ENCODE data around the gene CACNA1B.
"Not testable (repeated sequence)": the region's sequence is repeated elsewhere in the genome, so short reads cannot be mapped to it uniquely, and the experiment has no call there.

The CACNA1B gene

DNA sequence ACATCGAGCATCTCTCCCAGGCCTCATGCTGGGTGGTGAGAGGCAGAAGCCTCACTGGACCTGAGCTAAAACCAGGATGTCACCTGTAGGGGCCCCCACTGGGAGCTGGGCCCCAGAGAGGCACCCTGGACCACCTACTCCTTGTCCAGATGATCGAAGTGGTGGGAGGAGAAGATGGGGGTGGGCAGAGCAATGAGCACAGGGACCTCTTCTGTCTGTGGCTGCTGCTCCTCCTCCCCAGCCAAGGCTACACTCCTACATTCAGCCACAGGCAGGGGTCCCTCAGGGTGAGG lies 227.5 kb downstream of the CACNA1B start:
- ChIA-PET CTCF (no interaction called here), POLR2A (no interaction called here)
- no peak for DNase-seq (ENCODE audit: extremely low spot score)
- TF ChIP-seq ELF4 (IDR thresholded peaks at IDR 0.05) (no peak), SP1 (IDR thresholded peaks at IDR 0.05) (no peak), BHLHE40 (IDR thresholded peaks at IDR 0.05; ENCODE audit: borderline replicate concordance) (no peak), HDGF (IDR thresholded peaks at IDR 0.05; ENCODE audit: borderline replicate concordance) (no peak), SUZ12 (IDR thresholded peaks at IDR 0.05) (no peak), LEF1 (IDR thresholded peaks at IDR 0.05; ENCODE audit: borderline replicate concordance) (no peak), ARNT (IDR thresholded peaks at IDR 0.05) (no peak), L3MBTL2 (conservative IDR thresholded peaks at IDR 0.05) (no peak), FOXM1 (IDR thresholded peaks at IDR 0.05; ENCODE audit: borderline replicate concordance) (no peak), ZNF384 (IDR thresholded peaks at IDR 0.05) (no peak)
- TF ChIP-seq, protein P1, sequence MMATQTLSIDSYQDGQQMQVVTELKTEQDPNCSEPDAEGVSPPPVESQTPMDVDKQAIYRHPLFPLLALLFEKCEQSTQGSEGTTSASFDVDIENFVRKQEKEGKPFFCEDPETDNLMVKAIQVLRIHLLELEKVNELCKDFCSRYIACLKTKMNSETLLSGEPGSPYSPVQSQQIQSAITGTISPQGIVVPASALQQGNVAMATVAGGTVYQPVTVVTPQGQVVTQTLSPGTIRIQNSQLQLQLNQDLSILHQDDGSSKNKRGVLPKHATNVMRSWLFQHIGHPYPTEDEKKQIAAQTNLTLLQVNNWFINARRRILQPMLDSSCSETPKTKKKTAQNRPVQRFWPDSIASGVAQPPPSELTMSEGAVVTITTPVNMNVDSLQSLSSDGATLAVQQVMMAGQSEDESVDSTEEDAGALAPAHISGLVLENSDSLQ (IDR thresholded peaks at IDR 0.05): no peak

DNA sequence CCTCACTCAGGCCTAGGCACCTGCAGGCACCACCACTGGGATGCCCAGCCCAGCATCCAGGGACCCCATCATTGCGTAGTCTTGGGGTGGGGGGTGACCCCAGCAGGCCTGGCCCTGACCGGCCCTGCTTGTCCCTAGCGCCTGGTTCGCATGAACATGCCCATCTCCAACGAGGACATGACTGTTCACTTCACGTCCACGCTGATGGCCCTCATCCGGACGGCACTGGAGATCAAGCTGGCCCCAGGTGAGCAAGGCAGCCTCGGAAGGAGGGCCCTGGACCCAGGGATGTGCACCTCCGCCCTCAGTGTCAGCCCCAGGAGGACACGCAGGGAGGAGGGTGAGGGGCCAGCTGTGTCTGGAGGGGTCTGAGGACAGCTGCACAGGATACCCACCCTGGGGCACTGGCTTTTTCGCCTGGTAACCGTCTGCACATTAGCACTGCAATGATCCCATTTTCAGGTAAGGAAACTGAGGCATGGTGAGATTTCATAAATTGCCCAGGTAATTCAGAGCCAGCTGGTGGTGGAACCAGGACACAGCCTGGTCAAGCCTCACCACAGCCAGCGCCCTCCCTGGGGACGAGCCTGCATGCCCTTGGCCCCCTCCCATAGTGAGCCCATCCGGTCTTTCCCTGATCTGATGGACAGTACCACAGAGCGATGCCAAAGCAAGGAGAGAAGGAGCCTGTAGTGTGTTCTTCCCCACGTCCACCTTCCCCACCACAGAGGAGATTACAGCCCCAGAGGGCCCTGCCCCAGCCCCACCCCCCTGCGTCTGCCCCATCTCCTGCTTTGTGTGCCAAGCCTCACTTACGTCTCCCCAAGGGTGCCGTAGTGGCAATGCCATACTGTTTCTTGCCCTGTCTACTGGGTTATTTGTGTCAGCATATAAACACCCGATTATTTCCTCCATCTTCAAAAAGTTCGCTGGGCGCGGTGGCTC lies 228.3 kb downstream of the CACNA1B start:
- DNase-seq (ENCODE audit: extremely low spot score): no peak
- no peak for TF ChIP-seq L3MBTL2 (conservative IDR thresholded peaks at IDR 0.05)
- TF ChIP-seq ZNF384 (IDR thresholded peaks at IDR 0.05): no peak
- no peak for TF ChIP-seq ARNT (IDR thresholded peaks at IDR 0.05)
- no peak for TF ChIP-seq NFRKB (IDR thresholded peaks at IDR 0.05)
- TF ChIP-seq ELF4 (IDR thresholded peaks at IDR 0.05): no peak
- TF ChIP-seq, protein P1 (IDR thresholded peaks at IDR 0.05): no peak
- TF ChIP-seq FOXA1 (IDR thresholded peaks at IDR 0.05): no peak
- CTCF ChIA-PET: no interaction called here
- POLR2A ChIA-PET: no interaction called here

DNA sequence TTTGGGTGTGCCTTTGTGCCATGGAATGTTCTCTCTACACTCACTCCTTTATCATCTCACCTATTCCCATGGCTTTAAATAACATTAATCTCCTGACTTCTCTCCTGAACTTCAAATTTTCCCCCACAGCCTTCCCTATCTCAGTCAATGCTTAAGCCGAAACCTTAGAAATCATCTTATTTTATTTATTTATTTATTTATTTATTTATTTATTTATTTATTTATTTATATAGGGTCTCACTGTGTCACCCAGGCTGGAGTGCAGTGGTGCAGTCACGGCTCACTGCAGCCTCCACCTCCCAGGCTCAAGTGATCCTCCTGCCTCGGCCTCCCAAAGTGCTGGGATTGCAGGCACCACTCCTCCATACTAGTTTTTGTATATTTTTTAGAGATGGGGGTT lies 229.5 kb downstream of the CACNA1B start:
- CTCF ChIA-PET; DNase-seq (ENCODE audit: extremely low spot score); POLR2A ChIA-PET: not testable (repeated sequence)

DNA sequence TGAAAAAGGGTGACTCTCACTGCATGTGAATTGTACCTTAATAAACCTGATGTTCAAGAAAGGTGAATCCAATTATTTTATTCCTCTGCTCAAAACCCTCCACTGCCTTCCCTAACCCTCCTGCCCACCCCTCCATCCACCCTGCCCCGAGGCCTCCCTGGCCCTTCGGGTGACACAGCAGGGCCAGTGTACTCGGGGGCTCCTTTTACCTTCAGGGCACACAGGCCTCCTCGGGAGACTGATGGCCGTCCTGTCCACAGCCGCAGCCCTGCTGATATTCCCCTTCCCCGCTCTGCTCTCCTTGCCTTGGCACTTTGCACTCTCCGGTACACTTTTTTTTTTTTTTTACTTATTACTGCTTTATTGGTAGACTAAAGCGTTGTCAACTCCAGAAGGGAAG lies 234.0 kb downstream of the CACNA1B start:
- POLR2A ChIA-PET: no interaction called here
- DNase-seq (ENCODE audit: extremely low spot score): no peak
- CTCF ChIA-PET: no interaction called here
- no peak for TF ChIP-seq FOXA1 (IDR thresholded peaks at IDR 0.05)
- no peak for TF ChIP-seq L3MBTL2 (conservative IDR thresholded peaks at IDR 0.05)
- TF ChIP-seq, protein P1 (IDR thresholded peaks at IDR 0.05): no peak
- TF ChIP-seq BHLHE40 (IDR thresholded peaks at IDR 0.05; ENCODE audit: borderline replicate concordance): no peak
- TF ChIP-seq TARDBP (IDR thresholded peaks at IDR 0.05): no peak
- TF ChIP-seq CTBP1 (IDR thresholded peaks at IDR 0.05; ENCODE audit: borderline replicate concordance): no peak

DNA sequence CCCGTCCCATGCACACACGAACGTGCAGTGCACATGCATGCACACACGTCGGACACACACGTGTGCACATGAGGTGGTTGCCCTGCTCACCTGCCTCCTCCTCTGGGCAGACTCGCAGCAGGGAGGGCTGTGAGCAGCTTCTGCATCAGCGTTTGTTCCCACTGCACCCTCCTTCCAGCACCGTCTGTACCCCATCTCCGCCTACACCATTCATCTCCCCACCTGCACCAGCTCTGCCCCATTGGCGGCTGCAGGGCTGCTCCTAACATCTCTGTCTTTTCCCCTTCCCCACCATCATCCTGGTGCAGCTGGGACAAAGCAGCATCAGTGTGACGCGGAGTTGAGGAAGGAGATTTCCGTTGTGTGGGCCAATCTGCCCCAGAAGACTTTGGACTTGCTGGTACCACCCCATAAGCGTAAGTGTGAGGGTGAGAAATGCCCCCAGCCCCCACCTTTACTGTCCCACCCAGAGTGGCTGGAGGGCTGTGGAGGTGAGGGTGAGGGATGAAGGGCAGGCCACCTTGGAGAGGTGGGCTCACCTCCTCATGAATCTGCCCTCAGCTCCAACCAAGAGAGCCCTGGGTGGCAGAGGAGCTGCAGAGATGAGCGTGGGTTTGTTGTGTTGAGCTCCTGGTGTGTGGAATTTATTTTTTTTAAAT lies 234.6 kb downstream of the CACNA1B start:
- TF ChIP-seq FOXA1 (IDR thresholded peaks at IDR 0.05) (no peak), HDGF (IDR thresholded peaks at IDR 0.05; ENCODE audit: borderline replicate concordance) (no peak), ELF4 (IDR thresholded peaks at IDR 0.05) (no peak)
- TF ChIP-seq, protein P1 (IDR thresholded peaks at IDR 0.05): no peak
- DNase-seq (ENCODE audit: extremely low spot score): no peak
- ChIA-PET CTCF (no interaction called here), POLR2A (no interaction called here)

DNA sequence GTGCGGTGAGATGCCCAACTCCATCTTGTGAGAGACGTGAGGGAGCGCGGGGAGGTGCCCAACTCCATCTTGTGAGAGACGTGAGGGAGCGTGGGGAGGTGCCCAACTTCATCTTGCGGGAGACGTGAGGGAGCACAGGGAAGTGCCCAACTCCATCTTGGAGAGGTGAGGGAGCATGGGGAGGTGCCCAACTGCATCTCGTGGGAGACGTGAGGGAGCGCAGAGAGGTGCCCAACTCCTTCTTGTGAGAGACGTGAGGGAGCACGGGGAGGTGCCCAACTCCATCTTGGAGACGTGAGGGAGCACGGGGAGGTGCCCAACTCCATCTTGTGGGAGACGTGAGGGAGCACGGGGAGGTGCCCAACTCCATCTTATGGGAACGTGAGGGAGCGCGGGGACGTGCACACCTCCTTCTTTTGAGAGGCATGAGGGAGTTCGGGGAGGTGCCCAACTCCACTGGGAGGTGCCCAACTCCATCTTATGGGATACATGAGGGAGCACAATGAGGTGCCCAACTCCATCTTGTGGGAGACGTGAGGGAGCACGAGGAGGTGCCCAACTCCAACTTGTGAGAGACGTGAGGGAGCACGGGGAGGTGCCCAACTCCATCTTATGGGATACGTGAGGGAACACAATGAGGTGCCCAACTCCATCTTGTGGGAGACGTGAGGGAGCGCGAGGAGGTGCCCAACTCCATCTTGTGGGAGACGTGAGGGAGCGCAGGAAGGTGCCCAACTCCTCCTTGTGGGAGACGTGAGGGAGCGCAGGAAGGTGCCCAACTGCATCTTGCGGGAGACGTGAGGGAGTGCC lies 235.4 kb downstream of the CACNA1B start:
- ChIA-PET CTCF (no interaction called here), POLR2A (no interaction called here)
- DNase-seq (ENCODE audit: extremely low spot score): no peak
- TF ChIP-seq LEF1 (IDR thresholded peaks at IDR 0.05; ENCODE audit: borderline replicate concordance) (no peak), TARDBP (IDR thresholded peaks at IDR 0.05) (no peak), FOXK2 (IDR thresholded peaks at IDR 0.05) (no peak), CTBP1 (IDR thresholded peaks at IDR 0.05; ENCODE audit: borderline replicate concordance) (no peak), SUZ12 (IDR thresholded peaks at IDR 0.05) (no peak), ELF4 (IDR thresholded peaks at IDR 0.05) (no peak), SP1 (IDR thresholded peaks at IDR 0.05) (no peak), L3MBTL2 (conservative IDR thresholded peaks at IDR 0.05) (no peak), HDGF (IDR thresholded peaks at IDR 0.05; ENCODE audit: borderline replicate concordance) (no peak), FOXA1 (IDR thresholded peaks at IDR 0.05) (no peak), ARNT (IDR thresholded peaks at IDR 0.05) (no peak), NFRKB (IDR thresholded peaks at IDR 0.05) (no peak), FOXM1 (IDR thresholded peaks at IDR 0.05; ENCODE audit: borderline replicate concordance) (no peak), BHLHE40 (IDR thresholded peaks at IDR 0.05; ENCODE audit: borderline replicate concordance) (no peak)
- TF ChIP-seq, protein P1 (IDR thresholded peaks at IDR 0.05): no peak

DNA sequence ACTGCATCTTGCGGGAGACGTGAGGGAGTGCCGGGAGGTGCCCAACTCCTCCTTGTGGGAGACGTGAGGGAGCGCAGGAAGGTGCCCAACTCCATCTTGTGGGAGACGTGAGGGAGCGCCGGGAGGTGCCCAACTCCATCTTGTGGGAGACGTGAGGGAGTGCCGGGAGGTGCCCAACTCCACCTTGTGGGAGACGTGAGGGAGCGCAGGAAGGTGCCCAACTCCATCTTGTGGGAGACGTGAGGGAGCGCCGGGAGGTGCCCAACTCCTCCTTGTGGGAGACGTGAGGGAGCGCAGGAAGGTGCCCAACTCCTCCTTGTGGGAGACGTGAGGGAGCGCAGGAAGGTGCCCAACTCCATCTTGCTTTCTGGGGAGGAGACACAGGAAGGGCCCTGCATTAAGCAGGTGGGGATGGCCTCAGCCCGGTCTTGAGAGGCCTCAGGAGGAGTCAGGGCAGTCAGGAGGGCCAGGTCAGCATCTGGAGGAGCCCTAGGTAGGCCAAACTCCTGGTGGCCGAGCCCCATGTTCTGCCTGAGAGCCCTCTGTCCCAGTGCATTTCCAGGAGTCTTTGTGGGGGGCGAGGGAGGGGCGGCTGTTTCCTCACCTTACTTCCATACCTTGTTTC lies 236.2 kb downstream of the CACNA1B start:
- CTCF ChIA-PET; DNase-seq (ENCODE audit: extremely low spot score); POLR2A ChIA-PET: not testable (repeated sequence)

Data from HEK293T (cell line).